ENCODE data around the gene KCNAB3.

KCNAB3 gene

GRCh38 chr17:7951143-7951792 lies 21.6 kb upstream of the KCNAB3 start:
- no peak for TF ChIP-seq CTCF (IDR thresholded peaks at IDR 0.05; ENCODE audit: low read depth, low read length, missing control alignments)
- no peak overlapping the region for H3K4me3 ChIP-seq (ENCODE audit: low read depth, low read length)
- no peak for DNase-seq (ENCODE audit: low read depth)

GRCh38 chr17:7950578-7950977 lies 20.9 kb upstream of the KCNAB3 start:
- H3K4me3 ChIP-seq (ENCODE audit: low read depth, low read length): no peak overlapping the region
- DNase-seq (ENCODE audit: low read depth): no peak
- no peak for TF ChIP-seq CTCF (IDR thresholded peaks at IDR 0.05; ENCODE audit: low read depth, low read length, missing control alignments)

GRCh38 chr17:7947651-7948050 lies 18.0 kb upstream of the KCNAB3 start:
- TF ChIP-seq CTCF (IDR thresholded peaks at IDR 0.05; ENCODE audit: low read depth, low read length, missing control alignments): no peak

GRCh38 chr17:7946441-7946840 lies 16.8 kb upstream of the KCNAB3 start:
- no peak overlapping the region for H3K4me3 ChIP-seq (ENCODE audit: low read depth, low read length)
- TF ChIP-seq CTCF (IDR thresholded peaks at IDR 0.05; ENCODE audit: low read depth, low read length, missing control alignments): no peak
- no peak for DNase-seq (ENCODE audit: low read depth)

More at GRCh38 chr17:7947651-7948050, 18.0 kb upstream of the KCNAB3 start:
- no peak for DNase-seq (ENCODE audit: low read depth)
- H3K4me3 ChIP-seq (ENCODE audit: low read depth, low read length): no peak overlapping the region

GRCh38 chr17:7945651-7946050 lies 16.0 kb upstream of the KCNAB3 start:
- no peak for DNase-seq (ENCODE audit: low read depth)
- no peak overlapping the region for H3K4me3 ChIP-seq (ENCODE audit: low read depth, low read length)
- no peak for TF ChIP-seq CTCF (IDR thresholded peaks at IDR 0.05; ENCODE audit: low read depth, low read length, missing control alignments)

GRCh38 chr17:7944326-7944725 lies 14.7 kb upstream of the KCNAB3 start:
- TF ChIP-seq CTCF (IDR thresholded peaks at IDR 0.05; ENCODE audit: low read depth, low read length, missing control alignments): no peak
- H3K4me3 ChIP-seq (ENCODE audit: low read depth, low read length): no peak overlapping the region

GRCh38 chr17:7943291-7943690 lies 13.6 kb upstream of the KCNAB3 start:
- DNase-seq (ENCODE audit: low read depth): no peak
- no peak overlapping the region for H3K4me3 ChIP-seq (ENCODE audit: low read depth, low read length)
- no peak for TF ChIP-seq CTCF (IDR thresholded peaks at IDR 0.05; ENCODE audit: low read depth, low read length, missing control alignments)

More at GRCh38 chr17:7944326-7944725, 14.7 kb upstream of the KCNAB3 start:
- no peak for DNase-seq (ENCODE audit: low read depth)
